GM21367 (cell line): ENCODE data around the gene COL18A1.
"Not testable (repeated sequence)": the region's sequence is repeated elsewhere in the genome, so short reads cannot be mapped to it uniquely, and the experiment has no call there.

Experiments used
- ATAC-seq: cut with Tn5 transposase; IDR thresholded peaks from one replicate; pipeline ENCODE4 v1.9.1; 2021; ENCODE audit not compliant: unreplicated experiment

COL18A1 gene

DNA sequence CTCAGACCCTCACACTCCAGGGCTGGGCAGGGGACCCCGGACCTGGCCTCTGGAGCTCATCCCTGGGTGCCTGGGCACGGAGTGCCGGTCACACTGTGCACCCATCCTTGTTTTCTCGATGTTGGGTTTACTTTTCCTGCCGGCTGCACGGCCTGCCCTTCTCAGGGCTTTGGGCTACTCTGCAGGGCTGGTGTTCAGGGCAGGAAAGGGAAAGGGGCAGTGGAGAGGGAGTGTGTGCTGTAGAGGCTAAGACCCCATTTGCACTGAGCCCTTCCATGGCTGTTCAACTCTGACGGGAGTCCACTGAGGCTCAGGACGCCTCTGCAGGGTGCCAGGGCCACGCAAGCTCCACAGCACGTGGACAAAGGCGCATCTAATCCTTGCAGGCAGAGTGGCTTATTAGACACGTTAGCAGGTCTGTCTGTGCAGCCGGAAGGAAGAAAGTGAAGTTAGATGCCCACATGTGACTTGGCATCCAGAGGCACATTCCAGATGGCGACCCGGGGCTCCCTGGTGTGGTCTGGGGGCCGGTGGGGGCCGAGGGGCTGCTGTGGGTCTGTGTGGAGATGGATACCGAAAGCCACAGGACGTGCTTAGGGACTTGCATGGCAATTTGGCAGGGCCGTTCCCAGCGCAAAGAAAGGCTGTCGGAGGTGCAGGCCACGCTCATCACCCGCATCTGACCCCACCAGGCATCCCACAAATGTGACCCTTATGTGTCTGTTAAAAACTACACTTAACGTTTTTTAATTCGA lies 33.6 kb downstream of the COL18A1 start:
- ATAC-seq, result no peak

- ATAC-seq, result no peak
These were observed 34.4 kb downstream of the COL18A1 start for GRCh38 chr21:45439161-45439872.

DNA sequence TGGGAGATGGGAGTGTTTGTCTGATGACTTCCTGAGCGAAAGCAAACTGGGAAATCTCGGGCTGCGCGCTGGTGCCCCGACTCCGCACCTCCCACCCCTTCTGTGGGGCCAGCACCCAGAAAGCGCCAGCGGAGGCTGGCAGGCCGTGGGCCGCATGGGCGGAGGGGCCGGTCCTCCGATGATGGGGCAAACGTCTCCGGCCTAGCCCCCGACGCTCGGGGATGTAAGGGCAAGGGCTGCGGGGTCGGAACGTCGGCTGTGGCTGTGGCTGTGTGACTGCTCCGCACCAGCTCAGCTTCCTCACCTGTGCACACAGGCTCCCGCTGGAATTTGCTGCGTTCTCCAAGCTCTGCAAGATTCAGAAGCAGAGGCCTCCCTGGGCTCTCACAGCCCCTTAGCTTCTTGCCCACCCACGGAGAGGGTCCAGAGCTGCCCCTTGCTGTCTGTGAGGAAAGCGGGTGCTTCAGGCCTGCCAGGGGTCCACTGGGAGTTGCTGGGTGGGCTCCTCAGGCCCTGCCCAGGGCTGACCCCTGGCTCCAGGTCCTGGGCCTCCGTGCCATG lies 35.0 kb downstream of the COL18A1 start:
- ATAC-seq, result no peak

- no peak for ATAC-seq
These were observed 35.9 kb downstream of the COL18A1 start for GRCh38 chr21:45440736-45441350.

GRCh38 chr21:45441431-45442255 lies 36.7 kb downstream of the COL18A1 start:
- no peak for ATAC-seq

- no peak for ATAC-seq
These were observed 37.3 kb downstream of the COL18A1 start for GRCh38 chr21:45442276-45442675.

DNA sequence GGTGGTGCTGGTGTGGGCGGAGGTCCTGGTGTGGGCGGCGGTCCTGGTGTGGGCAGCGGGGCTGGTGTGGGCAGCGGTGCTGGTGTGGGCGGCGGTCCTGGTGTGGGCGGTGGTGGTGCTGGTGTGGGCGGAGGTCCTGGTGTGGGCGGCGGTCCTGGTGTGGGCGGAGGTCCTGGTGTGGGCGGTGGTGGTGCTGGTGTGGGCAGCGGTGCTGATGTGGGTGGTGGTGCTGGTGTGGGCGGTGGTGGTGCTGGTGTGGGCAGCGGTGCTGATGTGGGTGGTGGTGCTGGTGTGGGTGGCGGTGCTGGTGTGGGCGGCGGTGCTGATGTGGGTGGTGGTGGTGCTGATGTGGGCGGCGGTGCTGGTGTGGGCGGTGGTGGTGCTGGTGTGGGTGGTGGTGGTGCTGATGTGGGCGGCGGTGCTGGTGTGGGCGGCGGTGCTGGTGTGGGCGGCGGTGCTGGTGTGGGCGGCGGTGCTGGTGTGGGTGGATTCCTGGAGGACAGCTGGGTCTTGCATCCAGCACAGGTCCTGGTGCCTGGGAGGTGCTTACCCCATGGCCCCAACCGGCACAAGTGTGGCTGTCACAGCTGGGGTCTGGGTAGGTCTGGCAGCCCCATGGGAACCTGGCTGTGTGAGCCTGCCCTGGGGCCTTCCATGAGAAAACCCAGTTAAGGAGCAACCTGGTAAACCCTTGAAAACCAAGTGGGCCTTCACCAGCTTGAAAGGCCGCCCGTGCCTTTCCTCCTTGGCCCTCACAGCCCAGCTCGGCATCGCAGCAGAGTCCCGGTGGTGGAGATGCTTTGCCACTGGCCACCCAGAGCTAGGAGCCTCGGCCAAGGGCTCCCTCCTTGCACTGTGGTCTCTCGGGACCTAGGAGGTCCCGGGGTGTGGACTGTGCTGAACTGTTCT lies 38.0 kb downstream of the COL18A1 start:
- ATAC-seq, result not testable (repeated sequence)

- no peak for ATAC-seq
These were observed 38.7 kb downstream of the COL18A1 start for GRCh38 chr21:45443595-45444181.

DNA sequence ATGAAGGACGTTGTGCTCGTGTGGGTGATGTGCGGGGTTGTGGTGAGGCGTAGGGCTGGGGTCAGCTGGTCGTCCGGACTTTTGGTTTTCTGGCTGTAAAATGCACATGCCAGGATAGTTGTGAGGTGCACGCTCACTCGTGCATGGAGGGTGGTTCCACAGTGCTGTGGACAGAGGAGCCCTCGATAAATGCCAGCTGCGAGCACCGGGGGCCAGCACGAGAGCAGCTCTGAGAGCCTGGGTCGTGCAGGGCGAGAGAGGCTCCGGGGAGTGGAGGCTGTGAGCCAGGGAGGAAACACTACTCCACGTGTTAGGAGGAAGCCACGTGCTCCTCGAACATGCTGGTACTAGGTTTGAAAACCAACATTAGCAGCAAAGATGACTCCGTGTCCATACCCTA lies 39.4 kb downstream of the COL18A1 start:
- no peak for ATAC-seq

DNA sequence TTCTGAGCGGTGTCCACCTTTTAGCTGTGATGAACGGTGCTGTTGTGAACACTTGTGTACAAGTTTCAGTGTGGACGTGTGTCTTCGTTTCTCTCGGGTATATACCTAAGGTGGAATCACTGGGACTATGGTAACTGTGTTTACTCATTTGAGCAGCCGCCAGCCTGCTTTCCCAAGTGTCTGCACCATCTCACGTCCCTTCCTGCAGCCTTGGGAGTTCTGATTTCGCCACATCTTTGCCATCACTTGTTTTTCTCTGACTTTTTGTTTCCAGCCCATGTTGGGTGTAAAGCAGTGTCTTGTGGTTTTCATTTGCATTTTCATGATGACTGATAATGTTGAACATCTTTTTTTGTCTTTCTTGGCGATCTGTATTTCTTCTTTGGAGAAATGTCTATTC lies 40.4 kb downstream of the COL18A1 start:
- no peak for ATAC-seq

GRCh38 chr21:45447821-45448220 lies 42.9 kb downstream of the COL18A1 start:
- no peak for ATAC-seq

DNA sequence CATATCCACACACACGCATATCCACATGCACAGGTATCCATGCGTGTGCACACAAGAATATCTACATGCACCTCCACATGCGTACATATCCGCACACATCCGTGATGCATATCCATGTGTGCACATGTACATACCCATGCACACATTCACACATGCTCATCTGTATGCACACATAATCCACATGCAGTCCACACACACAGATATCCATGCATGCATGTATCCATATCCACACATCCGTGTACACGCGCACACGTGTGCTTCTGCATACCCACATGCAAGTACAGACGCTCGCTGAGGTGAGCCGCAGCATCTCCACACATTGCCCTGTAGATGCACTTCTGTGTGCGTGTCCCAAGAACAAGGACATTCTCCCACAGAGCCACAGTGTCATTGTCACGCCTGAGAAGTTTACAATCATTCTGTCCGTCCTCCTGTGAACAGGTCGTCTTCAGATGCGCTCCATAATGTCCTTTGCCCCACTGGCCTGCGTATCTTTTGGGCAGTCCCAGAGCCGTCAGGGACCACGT lies 43.4 kb downstream of the COL18A1 start:
- no peak for ATAC-seq

DNA sequence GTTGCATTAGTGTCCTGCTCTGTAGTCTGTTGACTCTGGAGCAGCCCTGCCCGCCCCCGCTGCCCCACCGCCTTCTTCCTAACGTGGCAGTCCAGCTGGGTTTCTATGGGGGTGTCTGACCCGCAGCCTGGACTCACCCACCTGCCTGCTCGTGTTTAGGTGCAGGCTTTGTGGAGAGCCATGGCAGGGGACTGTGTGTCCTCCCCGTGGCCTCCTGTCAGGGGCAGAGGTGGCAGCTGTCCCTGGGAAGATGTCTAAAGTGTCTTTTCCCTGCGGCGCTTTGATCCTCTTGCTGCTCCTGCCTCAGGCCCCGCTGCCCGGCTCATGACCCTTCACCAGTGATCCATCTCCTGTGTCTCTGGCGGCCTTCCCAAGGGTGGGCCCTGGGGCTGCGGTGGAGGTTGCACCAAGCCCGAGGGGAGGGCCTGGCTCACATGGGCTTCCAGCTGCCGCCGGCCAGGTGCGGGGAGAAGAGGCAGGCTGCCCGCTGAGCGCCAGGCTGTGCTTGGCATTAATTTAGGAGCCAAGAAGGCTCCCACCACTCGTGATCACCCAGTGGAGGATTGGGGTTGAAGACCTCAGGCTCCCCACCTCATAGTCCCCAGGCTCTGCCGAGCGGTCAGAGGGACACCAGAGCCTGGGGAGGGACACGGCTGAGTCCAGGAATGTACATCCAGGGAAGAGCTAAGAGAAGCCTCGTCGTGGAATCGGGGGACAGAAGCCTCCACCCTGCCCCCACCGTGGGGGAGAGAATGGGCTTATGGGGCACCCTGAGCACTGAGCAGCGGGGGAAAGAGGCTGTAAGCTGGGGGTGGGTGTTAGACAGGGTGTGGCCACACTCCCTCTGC lies 44.1 kb downstream of the COL18A1 start:
- ATAC-seq, result no peak

DNA sequence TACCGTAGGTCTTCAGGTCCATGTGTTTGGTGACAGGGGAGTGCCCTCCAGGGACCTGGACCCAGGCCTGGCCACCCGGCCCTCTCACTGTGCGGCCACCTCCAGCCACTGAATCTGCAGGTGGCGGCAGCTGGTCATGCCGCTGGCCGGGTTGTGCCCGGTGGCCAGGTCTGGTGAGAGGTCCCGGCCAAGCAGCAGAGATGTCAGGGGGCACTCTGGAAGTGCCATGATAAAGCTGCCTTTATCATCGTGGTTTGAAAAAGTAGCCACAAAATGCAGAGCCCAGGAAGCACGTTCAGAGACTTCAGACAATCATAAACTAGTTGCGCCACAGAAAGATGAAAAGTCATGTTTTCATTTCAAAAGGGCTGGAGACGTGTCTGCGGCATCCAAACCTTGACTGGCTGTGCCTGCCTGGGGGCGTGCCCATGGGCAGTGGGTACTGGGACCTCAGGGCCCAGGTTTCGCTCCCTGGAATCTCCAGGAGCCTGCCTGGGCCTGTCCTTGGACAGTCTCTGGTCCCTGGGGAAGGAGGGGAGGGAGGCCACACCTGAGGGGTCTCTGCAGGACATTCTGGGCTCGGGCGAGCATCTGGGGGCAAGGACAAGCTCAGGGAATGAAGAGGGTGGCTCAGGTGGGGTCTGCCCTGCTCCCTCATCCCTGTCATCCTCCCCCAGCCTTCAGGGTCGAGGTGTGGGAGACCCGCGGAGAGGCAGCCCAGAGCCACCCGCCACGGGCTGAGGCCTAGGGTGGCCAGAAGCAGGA lies 44.9 kb downstream of the COL18A1 start:
- ATAC-seq, result no peak

DNA sequence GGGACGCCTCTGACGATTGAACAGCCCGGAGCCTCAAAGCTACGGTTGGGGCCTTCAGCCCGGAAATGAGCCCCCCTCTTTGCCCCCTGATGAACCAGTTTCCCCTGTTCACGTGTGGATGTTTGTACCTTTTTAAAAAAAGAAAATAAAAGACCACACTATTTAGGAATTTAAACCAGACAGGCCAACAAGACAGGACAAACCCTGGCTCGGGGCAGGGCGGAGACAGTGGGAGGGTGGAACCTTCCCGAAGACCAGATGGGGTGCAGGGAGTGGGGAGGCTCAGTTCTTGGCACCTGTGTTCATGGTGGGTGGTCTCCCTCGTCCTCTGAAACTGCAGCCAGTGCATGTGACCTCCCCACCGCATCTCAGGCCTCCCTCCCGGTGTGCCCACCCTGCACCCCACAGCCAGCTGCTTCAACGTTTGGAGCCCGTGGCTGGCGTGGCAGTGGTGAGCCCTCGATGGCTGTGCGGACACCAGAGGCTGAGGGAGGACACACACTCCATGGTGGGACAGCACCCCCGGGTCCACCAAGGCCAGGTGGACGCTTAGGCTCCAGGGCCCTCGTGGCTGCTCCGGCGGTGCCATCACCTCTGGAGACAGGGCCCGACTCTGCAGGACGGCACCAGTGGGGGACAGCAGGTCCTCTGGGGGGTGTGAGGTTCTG lies 45.6 kb downstream of the COL18A1 start:
- no peak for ATAC-seq

- ATAC-seq, result no peak
These were observed 46.3 kb downstream of the COL18A1 start for GRCh38 chr21:45451091-45451740.

- ATAC-seq, result no peak
These were observed 46.8 kb downstream of the COL18A1 start for GRCh38 chr21:45451771-45452182.
